MG63 (cell line): Measurements from ENCODE around the gene SMIM35. TPM values are rescaled to one million over a fixed set of nuclear protein-coding genes. Genes with fewer than 3 reads are reported as not detected.
A peak's percentile ranks its signal among the peaks of the same experiment; 100 is the strongest.
"Not testable (repeated sequence)": the region's sequence is repeated elsewhere in the genome, so short reads cannot be mapped to it uniquely, and the experiment has no call there.

Source experiments
- DNase-seq: peaks from one replicate; pipeline ENCODE4 v3.0.0-alpha.2; 2020
- H3K27me3 ChIP-seq: fragments of 250-450 bp; sonication (Bioruptor Pico); 2 replicates; pipeline ENCODE4 v1.5.1; 2020; ENCODE audit warnings: mild to moderate bottlenecking, moderate library complexity
- H3K36me3 ChIP-seq: fragments of 250-450 bp; sonication (Bioruptor Pico); 2 replicates; pipeline ENCODE4 v1.5.1; 2020; ENCODE audit warnings: mild to moderate bottlenecking, moderate library complexity
- H3K4me3 ChIP-seq: fragments of 250-450 bp; sonication (Bioruptor Pico); 2 replicates; pipeline ENCODE4 v1.5.1; 2020; ENCODE audit warnings: mild to moderate bottlenecking, moderate library complexity
- H3K9me3 ChIP-seq: fragments of 250-450 bp; sonication (Bioruptor Pico); 2 replicates; pipeline ENCODE4 v1.5.1; 2020; ENCODE audit warnings: mild to moderate bottlenecking, moderate library complexity
- total RNA-seq: library from RNA; depleted of rRNA; stranded (reverse); fragments of >200 nt; shearing (Covaris generic); gene quantifications from 2 replicates; pipeline ENCODE4 v1.2.3, GENCODE V29; 2014; ENCODE audit warnings: low replicate concordance

Gene SMIM35
- total RNA-seq, 1 experiment from 2014 or later, result not detected

DNA sequence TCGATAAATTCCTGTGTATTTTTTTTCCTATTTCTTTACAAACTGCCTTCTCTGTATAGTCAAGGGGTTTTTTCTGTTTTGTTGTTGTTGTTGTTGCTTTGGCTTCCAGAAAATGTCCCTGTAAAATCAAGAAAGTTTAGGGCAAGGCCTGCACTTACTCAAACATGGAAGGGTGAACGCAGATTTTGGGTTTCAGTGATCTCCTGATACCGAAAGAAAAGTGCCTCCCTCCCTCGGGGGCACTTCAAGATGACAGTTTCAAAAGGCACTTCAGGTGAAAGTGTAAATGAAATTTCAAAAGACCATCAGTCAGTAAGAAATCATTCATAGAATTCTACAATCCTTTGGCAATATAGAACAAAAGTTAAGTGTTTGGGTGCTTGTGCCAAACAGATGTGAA lies 53.3 kb downstream of the SMIM35 start:
- Histone ChIP-seq H3K9me3 (no peaks in the 10 kb centered on the region), H3K36me3 (no peaks in the 10 kb centered on the region), H3K4me3 (no peak overlapping the region), H3K27me3 (peaks cover 2% of the 10 kb centered on the region)
- DNase-seq, result no peak

DNA sequence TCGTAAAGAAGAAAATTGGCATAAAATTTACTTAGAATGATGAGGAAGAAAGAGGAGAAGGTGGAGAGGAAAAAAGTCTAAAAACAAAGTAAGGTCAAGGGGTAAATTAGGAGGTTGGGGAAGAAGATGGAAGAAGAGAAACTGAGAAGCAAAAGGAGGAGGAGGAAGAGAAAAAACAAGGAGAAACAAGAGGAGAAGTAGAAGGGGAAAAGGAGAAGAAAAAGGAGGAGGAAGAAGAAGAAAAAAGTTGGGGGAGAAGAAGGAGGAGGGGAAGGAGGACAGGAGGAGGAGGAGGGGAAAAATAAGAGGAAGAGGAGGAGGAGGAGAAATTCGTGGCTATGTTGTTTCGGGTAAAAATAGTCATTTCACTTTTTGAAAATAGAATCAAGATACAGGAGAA lies 58.1 kb downstream of the SMIM35 start:
- Histone ChIP-seq H3K36me3 (no peaks in the 10 kb centered on the region), H3K9me3 (no peaks in the 10 kb centered on the region), H3K4me3 (no peak overlapping the region), H3K27me3 (peaks cover 2% of the 10 kb centered on the region)
- no peak for DNase-seq

DNA sequence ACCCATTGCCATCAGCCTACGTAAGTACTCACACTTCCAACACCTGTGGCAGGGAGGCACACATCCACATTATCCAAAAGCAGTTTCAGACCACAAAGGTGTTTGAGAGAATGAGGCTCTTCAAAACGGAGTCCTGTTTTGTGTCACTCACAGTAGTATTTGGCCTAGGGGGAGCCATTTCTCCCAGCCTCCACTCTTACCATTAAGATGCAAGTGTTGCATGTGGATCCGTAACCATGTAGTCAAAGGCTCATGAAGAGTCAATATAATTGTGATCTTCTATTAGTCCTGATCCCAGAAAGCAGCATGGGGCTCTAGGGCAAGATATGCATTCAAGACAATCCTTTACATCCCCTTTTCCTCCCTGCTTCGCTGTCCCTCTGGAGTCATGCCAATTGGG lies 59.1 kb downstream of the SMIM35 start:
- Histone ChIP-seq H3K36me3 (no peaks in the 10 kb centered on the region), H3K4me3 (no peak overlapping the region), H3K9me3 (no peaks in the 10 kb centered on the region), H3K27me3 (peaks cover 2% of the 10 kb centered on the region; the same call in 1 of the 2 replicates)
- DNase-seq, result no peak

DNA sequence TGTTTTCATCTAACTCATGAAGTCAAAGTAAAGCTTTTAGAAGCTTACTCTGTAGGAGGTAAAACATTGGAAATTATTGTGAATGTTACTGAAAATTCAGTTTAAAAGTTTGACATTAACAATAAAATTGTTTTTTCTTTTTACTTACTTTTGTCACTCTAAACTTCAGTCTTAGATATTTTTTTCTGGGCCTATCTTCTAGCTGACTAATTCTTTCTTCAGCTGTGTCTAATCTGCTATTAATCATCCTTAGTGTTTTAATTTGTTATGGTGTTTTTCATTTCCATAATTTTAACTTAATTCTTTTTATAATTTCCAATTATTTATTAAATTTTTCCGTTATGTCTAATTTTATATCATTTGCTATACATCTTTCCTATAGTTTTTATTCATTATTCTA lies 65.6 kb downstream of the SMIM35 start:
- DNase-seq, result no peak
- H3K9me3 ChIP-seq, result peaks cover 3% of the 10 kb centered on the region
- H3K36me3 ChIP-seq, result no peaks in the 10 kb centered on the region
- H3K4me3 ChIP-seq, result no peak overlapping the region
- H3K27me3 ChIP-seq, result 0 out of 2 replicates have a peak, but pooled peaks cover 2% of the 10 kb centered on the region

DNA sequence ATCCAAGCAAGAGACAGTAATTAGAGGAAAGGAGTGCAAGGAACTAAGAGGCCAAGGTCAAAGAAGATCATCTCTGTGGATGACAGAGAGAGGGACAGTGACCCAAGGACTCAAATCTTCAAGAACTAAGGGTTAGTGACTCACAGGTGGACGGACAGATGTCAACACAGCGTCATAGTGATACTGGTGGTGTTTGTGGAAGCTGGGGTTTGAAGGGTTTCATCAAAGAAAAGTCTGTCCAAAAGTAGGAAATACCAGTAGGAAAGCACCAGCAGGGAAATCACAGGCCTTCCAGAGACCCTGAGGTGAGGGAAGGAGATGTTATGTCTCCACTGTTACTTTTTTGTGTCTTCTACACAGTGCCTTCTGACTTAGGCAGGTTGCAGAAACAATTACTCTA lies 68.4 kb downstream of the SMIM35 start:
- H3K4me3 ChIP-seq, result no peak overlapping the region
- H3K27me3 ChIP-seq, result 0 out of 2 replicates have a peak, but pooled peaks cover 2% of the 10 kb centered on the region
- DNase-seq, result no peak
- H3K36me3 ChIP-seq, result no peaks in the 10 kb centered on the region
- H3K9me3 ChIP-seq, result peaks cover 3% of the 10 kb centered on the region

DNA sequence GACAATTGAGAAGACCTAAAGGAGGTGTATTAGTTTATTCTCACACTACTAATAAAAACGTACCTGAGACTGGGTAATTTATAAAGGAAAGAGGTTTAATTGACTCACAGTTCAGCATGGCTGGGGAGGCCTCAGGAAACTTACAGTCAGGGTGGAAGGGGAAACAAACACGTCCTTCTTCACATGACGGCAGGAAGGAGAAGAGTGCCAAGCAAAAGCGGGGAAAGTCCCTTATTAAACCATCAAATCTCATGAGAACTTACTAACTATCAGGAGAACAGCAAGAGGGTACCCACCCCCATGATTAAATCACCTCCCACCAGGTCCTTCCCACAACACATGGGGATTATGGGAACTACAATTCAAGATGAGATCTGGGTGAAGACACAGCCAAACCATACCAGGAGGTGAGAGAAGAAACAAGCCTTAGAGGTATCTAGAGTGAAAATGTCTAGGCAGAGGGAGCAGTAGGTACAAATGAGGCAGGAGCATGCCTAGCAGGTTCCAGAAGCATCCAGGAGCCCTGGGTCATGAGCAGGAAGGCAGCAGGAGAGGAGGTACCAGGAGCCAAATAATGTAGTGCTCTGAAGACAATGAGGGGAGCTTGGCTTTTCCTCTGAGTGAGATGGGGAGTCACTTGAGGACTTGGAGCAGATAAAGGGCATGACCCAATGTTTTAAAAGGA lies 69.0 kb downstream of the SMIM35 start:
- no peak for DNase-seq
- Histone ChIP-seq H3K36me3 (no peaks in the 10 kb centered on the region), H3K27me3 (0 out of 2 replicates have a peak, but pooled peaks cover 2% of the 10 kb centered on the region), H3K4me3 (no peak overlapping the region), H3K9me3 (peaks cover 3% of the 10 kb centered on the region)

DNA sequence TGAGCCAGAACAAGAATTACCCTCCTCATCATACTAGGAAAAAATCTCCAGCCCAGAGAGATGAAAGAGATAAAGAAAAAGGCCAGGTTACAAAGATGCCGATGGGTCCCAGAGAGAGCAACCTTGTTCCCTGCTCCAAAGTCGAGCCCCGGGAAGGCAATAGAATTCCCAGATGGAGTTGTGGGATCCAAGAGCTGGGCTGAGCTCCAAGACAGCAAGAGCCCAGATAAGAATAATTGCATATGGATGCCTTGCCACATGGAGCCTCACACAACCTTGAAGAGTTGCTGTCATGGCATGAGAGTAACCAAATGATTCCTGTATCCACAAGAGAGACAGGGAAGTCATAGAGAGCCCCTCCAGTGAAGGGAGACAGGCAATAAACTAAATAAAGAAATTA lies 69.7 kb downstream of the SMIM35 start:
- Histone ChIP-seq H3K27me3 (0 out of 2 replicates have a peak, but pooled peaks cover 2% of the 10 kb centered on the region), H3K9me3 (peaks cover 3% of the 10 kb centered on the region), H3K36me3 (no peaks in the 10 kb centered on the region), H3K4me3 (no peak overlapping the region)
- no peak for DNase-seq

DNA sequence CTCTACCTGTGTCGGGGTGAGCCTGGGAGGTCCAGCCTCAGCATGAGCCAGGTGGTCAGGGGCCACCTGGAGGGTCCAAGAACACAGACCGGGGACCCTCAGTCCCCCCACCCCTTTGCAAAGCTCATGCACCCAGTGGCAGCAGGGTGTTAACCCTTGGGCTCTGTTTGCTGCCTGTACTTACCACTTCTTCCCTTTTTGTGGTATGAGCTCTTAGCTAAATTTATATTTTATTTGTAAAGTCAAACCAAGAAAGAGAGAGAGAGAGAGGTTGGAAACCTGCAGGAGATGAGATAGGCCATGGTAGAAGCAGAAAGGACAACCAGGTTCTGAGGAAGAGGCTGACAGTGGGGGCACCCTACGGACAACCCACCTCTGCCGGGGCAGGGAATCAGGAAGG lies 70.7 kb downstream of the SMIM35 start:
- Histone ChIP-seq H3K36me3 (no peaks in the 10 kb centered on the region), H3K9me3 (peaks cover 2% of the 10 kb centered on the region), H3K4me3 (no peak overlapping the region), H3K27me3 (0 out of 2 replicates have a peak, but pooled peaks cover 2% of the 10 kb centered on the region)
- DNase-seq, result no peak

DNA sequence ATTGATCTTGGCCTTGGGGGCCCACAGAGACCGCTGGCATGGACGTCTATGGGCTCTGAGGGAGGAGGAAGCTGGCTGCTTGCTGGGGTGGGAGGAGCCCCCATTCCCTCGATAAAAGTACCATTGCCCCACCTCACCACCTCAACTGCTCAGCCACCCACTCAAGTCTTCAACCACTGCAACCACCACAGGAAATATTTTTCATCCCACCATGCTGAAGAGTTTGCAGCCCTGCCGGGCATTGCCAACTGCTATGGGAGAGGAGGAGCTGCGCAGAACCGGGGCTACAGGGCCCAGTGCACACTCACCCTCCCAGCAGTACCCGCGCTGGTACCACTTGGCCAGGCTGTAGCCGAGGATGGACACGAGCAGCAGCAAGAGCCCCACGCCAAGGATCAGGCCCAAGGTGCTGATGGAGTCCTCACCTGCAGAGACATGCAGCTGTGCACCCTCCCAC lies 71.3 kb downstream of the SMIM35 start:
- no peaks in the 10 kb centered on the region for H3K9me3 ChIP-seq
- 0 out of 2 replicates have a peak, but pooled peaks cover 2% of the 10 kb centered on the region for H3K27me3 ChIP-seq
- DNase-seq, result no peak
- H3K4me3 ChIP-seq, result no peak overlapping the region
- H3K36me3 ChIP-seq, result no peaks in the 10 kb centered on the region

DNA sequence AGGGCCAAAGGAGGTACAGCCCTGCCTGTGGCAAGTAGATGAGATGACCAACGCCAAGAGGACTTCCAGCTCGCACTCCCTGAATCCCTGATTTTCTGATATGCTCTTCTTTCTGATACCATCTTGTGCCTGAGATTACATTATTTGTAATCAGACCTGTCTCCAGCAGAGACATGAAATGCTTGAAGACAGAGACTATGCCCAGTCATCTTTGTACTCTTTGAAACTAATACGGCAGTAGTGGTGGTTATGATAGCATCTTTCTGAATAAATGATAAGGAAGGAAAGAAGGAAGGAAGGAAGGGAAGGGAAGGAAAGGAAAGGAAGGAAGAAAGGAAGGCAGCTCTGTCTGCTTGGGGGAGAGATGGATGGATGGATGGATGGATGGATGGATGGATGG lies 72.7 kb downstream of the SMIM35 start:
- H3K36me3 ChIP-seq, result no peaks in the 10 kb centered on the region
- no peak for DNase-seq
- 0 out of 2 replicates have a peak, but pooled peaks cover 2% of the 10 kb centered on the region for H3K27me3 ChIP-seq
- H3K9me3 ChIP-seq, result no peaks in the 10 kb centered on the region
- no peak overlapping the region for H3K4me3 ChIP-seq

DNA sequence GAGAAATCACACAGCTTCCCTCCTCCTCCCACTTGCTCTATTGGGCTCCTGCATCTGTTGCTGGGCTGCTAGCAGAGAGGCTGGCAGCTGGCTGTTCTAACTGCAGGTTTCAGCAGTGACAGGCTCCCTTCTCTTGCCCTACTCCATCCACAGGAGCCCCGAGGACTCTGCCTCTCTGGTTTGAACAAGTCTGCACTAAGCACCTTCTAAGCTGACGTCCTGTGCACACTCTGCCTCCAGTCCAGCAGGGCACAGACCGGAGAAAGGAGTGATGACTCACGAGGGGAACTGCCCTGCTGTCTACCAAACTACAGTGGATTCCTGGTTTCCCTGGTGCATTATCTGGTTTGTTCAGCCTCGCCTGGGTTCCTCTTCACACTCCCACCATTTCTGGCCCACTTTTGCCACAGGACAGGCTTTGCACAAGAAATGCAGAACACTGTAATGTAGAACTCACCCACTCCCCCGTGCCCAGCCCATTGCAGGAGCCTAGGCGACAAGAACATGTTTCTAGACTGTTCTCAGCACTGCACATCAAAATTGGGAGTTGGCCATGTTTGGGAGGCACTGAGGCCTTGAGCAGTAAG lies 74.6 kb downstream of the SMIM35 start:
- Histone ChIP-seq H3K27me3 (no peaks in the 10 kb centered on the region), H3K36me3 (no peaks in the 10 kb centered on the region), H3K4me3 (no peak overlapping the region), H3K9me3 (no peaks in the 10 kb centered on the region)
- DNase-seq, result peak; percentile 50

DNA sequence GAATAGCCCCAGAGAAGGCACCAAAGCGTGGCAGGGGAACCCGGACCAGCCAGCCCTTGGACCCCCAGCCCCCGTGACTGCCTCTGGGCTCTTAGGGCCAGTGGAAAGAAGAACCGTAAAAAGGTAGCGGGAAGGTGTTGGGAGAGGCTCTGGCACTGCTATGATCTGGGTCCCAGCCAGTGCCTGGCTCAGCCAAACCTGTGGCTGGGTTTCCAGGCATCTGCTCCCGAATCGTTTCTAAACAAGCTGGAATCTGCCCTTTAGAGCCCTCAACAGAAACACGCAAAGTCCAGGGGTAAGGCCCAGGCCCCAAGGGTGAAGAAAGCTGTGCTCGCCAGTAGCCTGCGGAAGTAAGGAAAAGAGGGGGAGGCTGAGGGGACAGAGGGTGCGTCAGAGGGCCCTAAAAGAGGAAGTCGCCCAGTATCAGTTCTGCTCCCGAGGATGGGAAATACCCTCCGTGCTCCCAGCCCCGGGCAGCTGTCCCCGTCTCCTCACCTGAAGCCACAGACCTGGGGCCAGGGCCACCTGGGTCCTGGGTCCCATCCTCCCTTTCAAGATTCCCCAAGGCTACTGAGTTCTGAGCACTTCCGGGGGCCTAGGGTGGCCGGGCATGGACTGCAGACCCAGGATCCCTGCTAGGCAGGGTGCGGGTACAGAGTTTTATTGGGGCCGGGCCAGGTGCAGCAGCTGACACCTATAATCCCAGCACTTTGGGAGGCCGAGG lies 75.9 kb downstream of the SMIM35 start:
- H3K9me3 ChIP-seq, result no peaks in the 10 kb centered on the region
- no peaks in the 10 kb centered on the region for H3K36me3 ChIP-seq
- no peak overlapping the region for H3K4me3 ChIP-seq
- H3K27me3 ChIP-seq, result no peaks in the 10 kb centered on the region
- no peak for DNase-seq

DNA sequence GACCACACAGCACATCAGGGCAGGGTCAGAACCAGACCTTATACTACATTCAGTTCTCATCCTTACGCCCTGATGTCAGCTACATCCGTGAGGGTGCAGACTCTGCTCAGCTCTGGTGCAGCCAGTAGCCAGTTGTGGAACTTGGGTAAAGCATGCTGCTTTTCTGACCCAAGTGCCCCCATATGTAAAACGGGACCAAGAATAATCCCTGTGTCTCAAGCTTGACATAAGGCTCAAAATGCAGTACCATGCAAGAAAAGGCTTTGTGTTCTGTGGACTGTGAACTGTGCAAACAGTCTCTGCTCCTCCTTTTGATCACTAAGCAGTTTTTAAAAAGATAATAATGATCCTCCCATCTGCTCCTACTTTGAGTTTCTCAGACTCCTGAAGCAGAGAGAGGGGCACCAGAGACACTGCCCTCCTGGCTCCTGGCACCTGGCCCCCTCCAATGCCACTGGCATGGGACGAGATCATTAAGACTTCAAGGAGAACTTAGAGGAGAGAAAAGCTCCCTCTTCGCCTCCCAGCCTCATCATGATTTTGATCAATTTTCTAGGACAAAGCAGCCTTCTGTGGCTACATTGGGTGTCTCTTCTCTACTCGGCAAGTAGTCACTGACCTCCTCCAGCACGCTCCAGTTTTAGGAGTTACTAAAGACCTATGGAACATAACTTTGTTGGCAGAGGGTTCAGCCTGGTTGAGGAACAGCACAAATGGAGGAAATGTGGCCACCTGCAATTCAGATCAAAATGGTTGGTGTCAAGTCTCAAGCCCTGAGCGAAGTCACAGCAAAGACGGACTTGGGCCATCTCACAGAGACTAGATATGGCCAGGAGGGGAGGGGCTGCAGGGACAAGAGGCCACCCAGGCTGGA lies 76.7 kb downstream of the SMIM35 start:
- H3K4me3 ChIP-seq, result no peak overlapping the region
- DNase-seq, result no peak
- H3K27me3 ChIP-seq, result no peaks in the 10 kb centered on the region
- no peaks in the 10 kb centered on the region for H3K36me3 ChIP-seq
- H3K9me3 ChIP-seq, result no peaks in the 10 kb centered on the region

DNA sequence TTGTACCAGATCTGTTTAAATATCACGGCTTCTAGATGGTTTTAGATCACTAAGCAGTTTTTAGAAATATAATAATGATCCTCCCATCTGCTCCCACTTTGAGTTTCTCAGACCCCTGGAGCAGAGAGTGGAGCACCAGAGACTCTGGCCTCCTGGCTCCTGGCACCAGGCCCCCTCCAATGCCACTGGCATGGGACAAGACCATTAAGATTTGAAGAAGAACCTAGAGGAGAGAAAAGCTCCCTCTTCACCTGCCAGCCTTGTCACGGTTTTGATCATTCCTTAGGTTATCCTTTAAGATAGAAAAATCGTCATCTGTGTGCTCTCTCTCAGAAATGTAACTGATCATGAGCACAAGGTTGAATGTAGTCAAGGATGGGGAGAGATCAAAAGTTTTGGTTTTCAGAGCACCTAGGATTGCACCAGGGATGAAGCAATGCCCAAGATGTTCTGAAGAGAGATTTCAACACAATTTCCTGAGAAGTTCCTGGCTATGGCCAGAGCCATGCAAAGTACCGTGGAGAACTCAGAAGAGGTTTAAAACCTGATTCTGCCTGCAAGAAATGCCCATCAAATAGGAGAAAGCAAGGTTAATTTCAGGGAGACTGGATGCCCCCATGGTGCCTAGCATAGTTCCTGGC lies 78.4 kb downstream of the SMIM35 start:
- H3K4me3 ChIP-seq, result no peak overlapping the region
- DNase-seq, result no peak
- no peaks in the 10 kb centered on the region for H3K36me3 ChIP-seq
- H3K9me3 ChIP-seq, result no peaks in the 10 kb centered on the region
- no peaks in the 10 kb centered on the region for H3K27me3 ChIP-seq

DNA sequence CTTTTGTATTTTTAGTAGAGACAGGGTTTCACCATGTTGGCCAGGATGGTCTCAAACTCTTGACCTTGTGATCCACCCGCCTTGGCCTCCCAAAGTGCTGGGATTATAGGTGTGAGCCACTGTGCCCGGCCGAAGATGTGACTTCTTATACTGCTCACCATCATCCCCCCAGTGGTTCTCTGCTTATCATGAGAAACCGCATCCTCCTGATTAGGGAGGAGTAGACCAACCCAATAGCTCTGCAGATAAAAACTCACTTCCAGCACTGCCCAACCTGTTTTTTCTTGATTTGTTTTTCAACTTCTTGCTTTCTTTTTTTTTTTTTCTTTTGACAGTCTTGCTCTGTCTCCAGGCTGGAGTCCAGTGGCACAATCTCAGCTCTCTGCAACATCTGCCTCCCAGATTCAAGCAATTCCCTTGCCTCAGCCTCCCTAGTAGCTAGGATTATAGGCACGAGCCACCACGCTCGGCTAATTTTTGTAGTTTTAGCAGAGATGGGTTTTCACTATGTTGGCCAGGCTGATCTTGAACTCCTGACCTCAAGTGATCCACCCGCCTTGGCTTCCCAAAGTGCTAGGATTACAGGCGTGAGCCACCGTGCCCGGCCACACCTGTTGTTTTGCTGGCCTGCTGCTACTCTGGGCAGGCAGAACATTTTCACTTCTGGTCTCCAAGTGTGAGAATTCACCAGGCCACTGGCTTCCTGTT lies 79.0 kb downstream of the SMIM35 start:
- not testable (repeated sequence) for H3K27me3 ChIP-seq, DNase-seq

DNA sequence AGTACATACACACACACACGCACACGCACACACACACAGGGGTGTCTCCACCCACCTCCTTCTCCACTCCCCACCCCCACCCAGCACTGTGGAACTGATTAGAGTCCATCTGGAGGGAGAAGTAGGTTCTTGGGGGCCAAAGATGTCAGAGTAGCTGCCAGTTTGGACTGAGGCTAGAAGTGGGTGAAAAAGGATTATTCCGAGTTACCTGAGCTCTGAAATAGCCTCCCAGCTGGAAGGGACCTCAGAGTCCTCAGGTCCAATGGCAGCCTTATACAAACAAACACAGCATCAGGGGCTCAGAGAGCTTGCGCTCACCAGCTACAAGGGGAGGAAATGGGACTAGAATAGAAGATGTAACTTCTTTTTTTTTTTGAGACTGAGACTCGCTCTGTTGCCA lies 79.7 kb downstream of the SMIM35 start:
- Histone ChIP-seq H3K36me3 (no peaks in the 10 kb centered on the region), H3K9me3 (no peaks in the 10 kb centered on the region), H3K4me3 (no peak overlapping the region), H3K27me3 (no peaks in the 10 kb centered on the region)
- no peak for DNase-seq

More for the DNA sequence above, 79.0 kb downstream of the SMIM35 start:
- H3K9me3 ChIP-seq, H3K4me3 ChIP-seq, H3K36me3 ChIP-seq: not testable (repeated sequence)
